IPS DF 19.7 (cell line): Measurements from ENCODE around the gene VASN.

Experiments used
- DNase-seq: peaks from one replicate; pipeline ENCODE4 v3.0.0-alpha.2; 2013; ENCODE audit warnings: low read depth, low spot score

Gene VASN

DNA sequence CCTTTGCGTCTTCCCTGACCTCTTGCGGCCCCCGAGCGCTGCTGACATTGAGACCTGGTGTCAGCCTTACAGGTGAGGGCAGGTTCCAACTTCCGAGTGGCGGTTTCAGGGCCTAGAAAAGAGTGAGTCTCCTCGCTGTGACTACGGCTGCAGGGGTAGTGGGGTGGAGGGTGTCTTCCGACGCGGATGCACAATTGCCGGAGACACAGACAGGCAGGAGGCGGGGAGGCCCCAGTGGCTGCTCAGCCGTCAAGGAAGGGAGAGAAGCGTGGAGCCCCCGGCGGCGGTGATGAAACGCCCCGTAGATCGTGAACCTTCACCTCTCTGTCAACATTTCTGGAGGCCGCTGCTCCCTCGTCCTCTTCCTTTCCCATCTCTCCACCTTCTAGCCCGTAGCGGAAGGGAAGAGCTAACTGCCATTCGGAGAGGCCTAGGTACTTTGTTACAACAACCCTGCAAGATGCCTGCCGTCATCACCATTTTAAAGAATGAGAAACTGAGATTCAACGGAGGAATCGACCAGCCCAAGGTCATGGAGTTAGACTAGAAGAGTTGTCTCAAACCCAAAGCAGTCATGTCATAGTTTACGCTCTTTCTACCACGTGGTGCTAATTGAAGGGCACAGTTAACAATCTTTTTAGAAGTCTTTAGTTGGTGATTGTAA lies 54.5 kb downstream of the VASN start:
- no peak for DNase-seq

DNA sequence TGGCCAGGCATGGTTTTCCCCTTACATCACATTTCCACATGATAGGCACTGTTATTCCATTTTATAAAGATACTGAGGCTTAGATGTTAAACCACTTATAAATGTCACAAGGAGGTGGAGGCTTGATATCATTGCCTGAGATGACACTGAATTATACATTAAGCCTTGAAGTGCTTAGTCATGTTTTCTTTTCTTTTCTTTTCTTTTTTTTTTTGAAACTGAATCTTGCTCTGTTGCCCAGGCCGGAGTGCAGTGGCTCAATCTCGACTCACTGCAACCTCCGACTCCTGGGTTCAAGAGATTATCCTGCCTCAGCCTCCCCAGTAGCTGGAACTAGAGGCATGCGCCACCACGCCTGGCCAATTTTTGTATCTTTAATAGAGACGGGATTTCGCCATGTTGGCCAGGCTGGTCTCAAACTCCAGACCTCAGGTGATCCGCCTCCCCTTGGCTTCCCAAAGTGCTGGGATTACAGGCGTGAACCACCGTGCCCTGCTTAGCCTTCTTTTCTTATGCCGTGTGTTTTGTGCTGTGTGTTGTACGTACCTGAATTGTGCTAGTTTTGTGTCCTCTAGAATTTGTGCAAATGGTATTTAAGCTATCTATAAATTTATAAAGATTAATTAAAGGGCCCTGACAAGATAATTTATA lies 55.2 kb downstream of the VASN start:
- no peak for DNase-seq

DNA sequence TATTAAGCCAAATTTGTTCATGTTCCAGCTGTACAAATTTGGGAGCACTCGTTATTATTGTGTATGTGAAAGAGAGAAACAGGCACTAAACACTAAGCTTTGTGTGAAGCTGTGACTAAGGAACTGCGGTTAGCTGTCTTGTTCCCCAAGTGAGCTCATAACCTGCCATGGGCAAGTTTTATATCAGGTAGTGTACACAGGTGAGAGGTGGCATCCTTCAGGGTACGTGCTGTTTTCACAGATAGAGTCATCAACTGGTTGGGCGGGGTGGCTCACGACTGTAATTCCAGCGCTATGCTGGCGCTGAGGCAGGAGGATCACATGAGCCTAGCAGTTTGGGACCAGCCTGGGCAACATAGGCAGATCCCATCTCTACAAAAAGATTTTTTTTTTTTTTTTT lies 56.9 kb downstream of the VASN start:
- no peak for DNase-seq

DNA sequence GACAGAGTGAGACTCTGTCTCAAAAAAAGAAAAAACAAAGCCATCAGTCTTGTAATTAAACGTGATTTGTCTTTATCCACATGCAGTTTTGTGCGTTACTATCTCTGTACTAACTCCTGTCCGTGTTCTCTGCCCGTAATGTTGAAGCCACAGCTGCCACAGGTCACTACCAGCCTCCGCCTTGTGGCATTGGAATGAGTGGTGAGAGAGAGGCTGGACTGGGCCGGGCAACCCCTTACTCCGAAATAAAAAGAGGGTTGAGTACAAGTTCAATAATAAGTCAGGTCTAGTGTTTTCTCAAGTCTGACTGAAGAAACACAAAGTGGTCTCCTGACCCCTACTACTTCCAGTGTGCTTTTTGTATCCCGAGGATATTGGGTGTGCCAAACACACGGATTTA lies 59.4 kb downstream of the VASN start:
- DNase-seq: no peak
